ENCODE measurements around the gene TAGLN. TPM values are rescaled to one million over a fixed set of nuclear protein-coding genes. Genes with fewer than 3 reads are reported as not detected.

The TAGLN gene
- polyA plus RNA-seq, 2 of the 4 experiments (the other 2 are of a cell fraction): 43.2 to 287 TPM

GRCh38 chr11:117222991-117223740, 24.0 kb downstream of the TAGLN start:
- ATAC-seq (no peak), FAIRE-seq (no peak), DNase-seq (ENCODE audit: low read depth in 1 of 2, low spot score in 1 of 2) (no peak)
- 92% methylated on average over 14 of the region's 14 CpGs for WGBS (ENCODE audit: missing lambda C conversion rate)
- H3K4me2 ChIP-seq: no peak overlapping the region
- ChIA-PET CTCF (interaction anchor here (0.8 kb wide), 1 partner anchor 42 kb away, joined by 3 read pairs; no protein-coding TSS in a partner anchor), POLR2A (no interaction called here)
- H3K4me3 ChIP-seq: no peak overlapping the region
- 0 out of 3 replicates have a peak, but pooled peaks cover 4% of the 10 kb centered on the region for H3K4me1 ChIP-seq
- no peak overlapping the region for H3K27ac ChIP-seq
- no peaks in the 10 kb centered on the region for H3K9me3 ChIP-seq
- TF ChIP-seq ATOH8 (CRISPR knock-in tag; IDR thresholded peaks at IDR 0.05; ENCODE audit: low read depth): no peak
- TF ChIP-seq EHF (CRISPR knock-in tag; IDR thresholded peaks at IDR 0.05): no peak
- TF ChIP-seq RCOR1 (IDR thresholded peaks at IDR 0.05; ENCODE audit: low read depth, low read length): no peak
- no peak for TF ChIP-seq NR3C1 (IDR thresholded peaks at IDR 0.05)
- no peak for TF ChIP-seq CHD2 (IDR thresholded peaks at IDR 0.05; ENCODE audit: low read length, partially characterized antibody)
- TF ChIP-seq EP300 (IDR thresholded peaks at IDR 0.05): no peak
- no peak for TF ChIP-seq GATA3 (IDR thresholded peaks at IDR 0.05; ENCODE audit: borderline replicate concordance)
- no peak for TF ChIP-seq CHD4 (IDR thresholded peaks at IDR 0.05; ENCODE audit: borderline replicate concordance)
- no peak for TF ChIP-seq EHMT2 (IDR thresholded peaks at IDR 0.05; ENCODE audit: low read depth)
- TF ChIP-seq SREBF2 (IDR thresholded peaks at IDR 0.05): no peak
- TF ChIP-seq ZNF302 (CRISPR knock-in tag; IDR thresholded peaks at IDR 0.05): no peak
- TF ChIP-seq FOSB (CRISPR knock-in tag; IDR thresholded peaks at IDR 0.05): no peak
- no peak for TF ChIP-seq TFCP2L1 (CRISPR knock-in tag; IDR thresholded peaks at IDR 0.05)
- TF ChIP-seq ESRRA (IDR thresholded peaks at IDR 0.05; ENCODE audit: borderline replicate concordance, low read length): no peak
- no peak for TF ChIP-seq HMGXB4 (CRISPR knock-in tag; IDR thresholded peaks at IDR 0.05; ENCODE audit: borderline replicate concordance)
- no peak for TF ChIP-seq POLR2A (IDR thresholded peaks at IDR 0.05; ENCODE audit: low read length)

GRCh38 chr11:117223741-117224689, 24.8 kb downstream of the TAGLN start:
- FAIRE-seq (no peak), DNase-seq (ENCODE audit: low read depth in 1 of 2, low spot score in 1 of 2) (no peak), ATAC-seq (no peak)
- H3K4me1 ChIP-seq: 0 out of 3 replicates have a peak, but pooled peaks cover 4% of the 10 kb centered on the region
- ChIA-PET CTCF (interaction anchor here (0.6 to 7.4 kb wide), 8 partner anchors 20 to 491 kb away, joined by 4 to 69 read pairs (median 23); partner anchors contain the start of genes APOA5 and SIDT2), POLR2A (no interaction called here)
- H3K4me3 ChIP-seq: no peak overlapping the region
- no peaks in the 10 kb centered on the region for H3K9me3 ChIP-seq
- 83% methylated on average over 16 of the region's 17 CpGs for WGBS (ENCODE audit: missing lambda C conversion rate)
- TF ChIP-seq RAD21 (conservative IDR thresholded peaks at IDR 0.05 in 1 of 2, IDR thresholded peaks at IDR 0.05 in 1 of 2): no peak
- TF ChIP-seq BCL3 (IDR thresholded peaks at IDR 0.05): no peak
- no peak for TF ChIP-seq CHD4 (IDR thresholded peaks at IDR 0.05; ENCODE audit: borderline replicate concordance)
- H3K27ac ChIP-seq: no peak overlapping the region
- no peak overlapping the region for H3K4me2 ChIP-seq

Measured in A549 (cell line).